Thoracic aorta (tissue), 2 donors: Measurements from ENCODE around the gene CARNS1. TPM values are rescaled to one million over a fixed set of nuclear protein-coding genes. Genes with fewer than 3 reads are reported as not detected.

Source experiments
- ATAC-seq: fragments of 150-250 bp; one replicate; pipeline ENCODE4 v1.8.0; 2017; ENCODE audit warnings: low read depth; ENCODE audit not compliant: insufficient number of reproducible peaks, low FRiP score
- DNase-seq: peaks from one replicate; pipeline ENCODE4 v3.0.0-alpha.2; 2020; ENCODE audit warnings: low spot score
- H3K27ac ChIP-seq, 2 donors: fragments of 200-600 bp; sonication (generic); 1 replicate in 1 of 2; 2 replicates in 1 of 2; pipeline ENCODE4 v1.5.1; 2016; ENCODE audit warnings: mild to moderate bottlenecking in 2 of 2, moderate library complexity in 2 of 2
- H3K27me3 ChIP-seq: fragments of 200-600 bp; sonication (generic); replicated peaks from 2 replicates; pipeline ENCODE4 v1.6.0; 2016; ENCODE audit warnings: mild to moderate bottlenecking; ENCODE audit not compliant: insufficient read depth
- H3K36me3 ChIP-seq: fragments of 200-600 bp; sonication (generic); one replicate; pipeline ENCODE4 v1.5.1; 2016
- H3K4me1 ChIP-seq, 2 donors: fragments of 200-600 bp; sonication (generic); 1 replicate in 1 of 2; 2 replicates in 1 of 2; pipeline versions ENCODE4 v1.5.1 to v1.6.0; 2016; ENCODE audit warnings: low read depth in 2 of 2, mild to moderate bottlenecking in 1 of 2; ENCODE audit not compliant: control insufficient read depth in 1 of 2
- H3K4me3 ChIP-seq: fragments of 200-600 bp; sonication (generic); 2 replicates; pipeline ENCODE4 v1.5.1; 2016; ENCODE audit warnings: mild to moderate bottlenecking
- H3K9me3 ChIP-seq: fragments of 200-600 bp; sonication (generic); 2 replicates; pipeline ENCODE4 v1.5.1; 2016
- CTCF ChIP-seq: fragments of 200-600 bp; sonication (generic); IDR thresholded peaks from one replicate; pipeline ENCODE4 v1.5.1; 2019; ENCODE audit warnings: antibody characterized with exemption
- total RNA-seq, 2 donors: library from RNA; depleted of rRNA; stranded (reverse); fragments of >200 nt; gene quantifications; one replicate each; pipeline versions ENCODE4 v1.1.0 to v1.2.3, GENCODE V29; 2016

CARNS1 gene
- total RNA-seq, 2 donors from 2014 or later: 7.9 to 10.8 TPM

GRCh38 chr11:67469508-67469811, 54.0 kb downstream of the CARNS1 start:
- DNase-seq (no peak), ATAC-seq (no peak)
- no peaks in the 10 kb centered on the region for H3K27me3 ChIP-seq
- H3K27ac ChIP-seq: peak overlapping the region; percentile 89 to 90
- no peaks in the 10 kb centered on the region for H3K9me3 ChIP-seq
- H3K36me3 ChIP-seq: no peaks in the 10 kb centered on the region
- TF ChIP-seq CTCF: no peak
- peak overlapping the region; percentile 93 for H3K4me3 ChIP-seq
- H3K4me1 ChIP-seq: peaks cover 10 to 37% of the 10 kb centered on the region in 2 donors

DNA sequence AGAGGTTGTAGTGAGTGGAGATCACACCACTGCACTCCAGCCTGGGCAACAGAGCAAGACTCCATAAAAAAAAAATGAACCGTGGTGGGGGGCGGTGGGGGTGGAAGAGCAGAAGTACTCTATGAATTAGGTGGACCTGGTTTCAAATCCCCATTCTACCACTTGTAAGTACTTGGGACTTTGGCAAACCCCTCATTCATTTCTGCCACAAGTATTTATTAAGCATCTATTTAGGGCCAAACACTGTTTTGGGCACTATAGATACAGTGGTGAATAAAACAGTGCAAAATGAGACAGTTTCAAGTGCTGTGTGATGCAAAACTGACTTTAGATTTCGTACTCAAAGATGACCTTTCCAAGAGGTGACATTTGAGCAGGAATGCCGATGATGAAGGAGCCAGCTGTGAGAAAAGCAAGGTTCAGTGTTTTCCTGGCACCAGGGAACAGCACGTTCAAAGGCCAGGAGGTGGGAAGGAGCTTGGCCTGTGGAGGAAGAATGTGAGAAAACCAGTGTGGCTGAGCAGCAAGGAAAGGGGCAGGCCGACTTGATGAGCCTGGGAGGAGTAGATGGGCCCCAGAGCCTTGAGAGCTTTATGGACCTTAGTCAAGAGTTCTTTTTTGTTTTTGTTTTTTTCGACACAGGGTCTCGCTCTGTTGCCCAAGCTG, 55.0 kb downstream of the CARNS1 start:
- ATAC-seq: no peak
- no peak for TF ChIP-seq CTCF
- Histone ChIP-seq H3K36me3 (no peaks in the 10 kb centered on the region), H3K4me1 (peaks cover 10 to 31% of the 10 kb centered on the region in 2 donors), H3K4me3 (no peak overlapping the region), H3K27me3 (no peaks in the 10 kb centered on the region), H3K9me3 (no peaks in the 10 kb centered on the region), H3K27ac (no peak overlapping the region)
- DNase-seq: no peak

- H3K9me3 ChIP-seq: no peaks in the 10 kb centered on the region
- no peak for TF ChIP-seq CTCF
- ATAC-seq: no peak
These were observed 57.4 kb downstream of the CARNS1 start for GRCh38 chr11:67472882-67473281.

More at GRCh38 chr11:67472882-67473281, 57.4 kb downstream of the CARNS1 start:
- no peak for DNase-seq
- Histone ChIP-seq H3K4me1 (peaks cover 5 to 13% of the 10 kb centered on the region in 2 donors), H3K36me3 (no peaks in the 10 kb centered on the region), H3K27me3 (no peaks in the 10 kb centered on the region), H3K4me3 (no peak overlapping the region), H3K27ac (no peak overlapping the region)

Other genes starting within 250 kb of the CARNS1 start
- gene GRK2, start 149.2 kb upstream of the CARNS1 start, total RNA-seq: 10 to 100 TPM; 72.8 to 85.2 TPM
- 100 to 1,000 TPM in 1 of 2 donors, 10 to 100 TPM in 1; 66.6 to 101 TPM for gene ANKRD13D, start 126.4 kb upstream of the CARNS1 start, total RNA-seq
- gene SSH3, start 112.1 kb upstream of the CARNS1 start, total RNA-seq: 10 to 100 TPM; 39.4 to 59.0 TPM
- 100 to 1,000 TPM; 145 to 148 TPM for gene POLD4, start 62.1 kb upstream of the CARNS1 start, total RNA-seq
- gene CLCF1, start 42.1 kb upstream of the CARNS1 start, total RNA-seq: 10 to 100 TPM; 27.1 to 38.1 TPM
- 10 to 100 TPM; 15.8 to 23.0 TPM for gene RAD9A, start 23.7 kb upstream of the CARNS1 start, total RNA-seq
- 10 to 100 TPM; 74.4 to 77.8 TPM for gene PPP1CA, start 13.8 kb upstream of the CARNS1 start, total RNA-seq
- gene TBC1D10C, start 11.6 kb upstream of the CARNS1 start, total RNA-seq: 1 to 10 TPM; 2.6 to 3.8 TPM
- gene RPS6KB2, start 12.8 kb downstream of the CARNS1 start, total RNA-seq: 10 to 100 TPM; 68.3 to 69.3 TPM
- 1 to 10 TPM; 4.0 to 7.2 TPM for gene PTPRCAP, start 22.0 kb downstream of the CARNS1 start, total RNA-seq
- gene CORO1B, start 27.8 kb downstream of the CARNS1 start, total RNA-seq: 10 to 100 TPM; 50.0 to 88.3 TPM
- gene GPR152, start 37.1 kb downstream of the CARNS1 start, total RNA-seq: not detected
- 1 to 10 TPM; 5.3 to 5.7 TPM for gene CABP4, start 39.7 kb downstream of the CARNS1 start, total RNA-seq
- 10 to 100 TPM; 66.7 to 67.7 TPM for gene TMEM134, start 53.6 kb downstream of the CARNS1 start, total RNA-seq
- gene AIP, start 67.3 kb downstream of the CARNS1 start, total RNA-seq: 10 to 100 TPM; 64.8 to 76.9 TPM
- gene PITPNM1, start 89.7 kb downstream of the CARNS1 start, total RNA-seq: 10 to 100 TPM; 27.1 to 32.5 TPM
- gene CDK2AP2, start 92.5 kb downstream of the CARNS1 start, total RNA-seq: 10 to 100 TPM; 53.3 to 73.4 TPM
- not detected for gene CABP2, start 107.8 kb downstream of the CARNS1 start, total RNA-seq
- 100 to 1,000 TPM; 272 to 744 TPM for gene GSTP1, start 168.1 kb downstream of the CARNS1 start, total RNA-seq
- 100 to 1,000 TPM; 240 to 252 TPM for gene NDUFV1, start 191.3 kb downstream of the CARNS1 start, total RNA-seq
- 1 to 10 TPM; 5.7 to 6.1 TPM for gene NUDT8, start 214.3 kb downstream of the CARNS1 start, total RNA-seq
- gene TBX10, start 224.1 kb downstream of the CARNS1 start, total RNA-seq: not detected
- gene ACY3, start 235.1 kb downstream of the CARNS1 start, total RNA-seq: not detected